HG03060 (cell line): ENCODE results near the gene DLX6.

Experiments
- ATAC-seq: cut with Tn5 transposase; IDR thresholded peaks from one replicate; pipeline ENCODE4 v1.9.1; 2021; ENCODE audit warnings: low read depth, moderate number of reproducible peaks; ENCODE audit not compliant: unreplicated experiment

Gene DLX6

DNA sequence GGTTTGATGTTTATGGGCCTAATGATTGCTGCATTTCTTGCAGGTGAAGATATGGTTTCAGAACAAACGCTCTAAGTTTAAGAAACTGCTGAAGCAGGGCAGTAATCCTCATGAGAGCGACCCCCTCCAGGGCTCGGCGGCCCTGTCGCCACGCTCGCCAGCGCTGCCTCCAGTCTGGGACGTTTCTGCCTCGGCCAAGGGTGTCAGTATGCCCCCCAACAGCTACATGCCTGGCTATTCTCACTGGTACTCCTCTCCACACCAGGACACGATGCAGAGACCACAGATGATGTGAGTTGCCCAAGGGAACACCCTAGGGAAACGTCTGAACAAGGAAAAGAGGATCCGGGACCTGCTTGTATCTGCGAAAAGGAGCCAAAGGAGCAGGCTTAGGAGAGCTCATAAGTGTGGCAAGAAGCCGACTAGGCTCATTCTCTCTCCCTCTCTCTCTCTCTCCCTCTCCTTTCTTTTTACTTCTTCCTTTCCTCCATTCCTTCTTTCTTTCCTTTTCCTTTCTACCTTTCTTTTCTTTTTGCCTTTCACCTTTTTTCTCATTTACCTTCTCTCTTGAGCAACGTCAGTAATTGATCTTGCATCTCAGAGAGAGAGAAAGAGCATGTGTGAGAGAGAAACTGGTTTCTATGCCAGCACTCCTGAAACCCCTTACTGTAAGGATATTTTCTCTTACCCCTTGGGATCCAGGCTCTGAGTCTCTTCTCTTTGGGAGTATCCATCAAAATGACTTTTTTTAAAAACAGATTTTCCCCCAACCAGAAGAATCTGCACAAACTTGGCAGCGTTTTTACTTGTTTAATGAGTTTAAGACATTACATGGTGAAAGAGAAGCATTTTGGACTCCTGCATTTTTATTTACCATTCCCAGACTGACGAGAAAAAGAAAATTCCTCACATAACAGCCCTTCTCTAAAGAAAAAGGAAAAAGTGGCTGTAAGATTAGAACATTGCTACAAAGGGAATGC, 4.7 kb downstream of the DLX6 start:
- ATAC-seq = no peak

DNA sequence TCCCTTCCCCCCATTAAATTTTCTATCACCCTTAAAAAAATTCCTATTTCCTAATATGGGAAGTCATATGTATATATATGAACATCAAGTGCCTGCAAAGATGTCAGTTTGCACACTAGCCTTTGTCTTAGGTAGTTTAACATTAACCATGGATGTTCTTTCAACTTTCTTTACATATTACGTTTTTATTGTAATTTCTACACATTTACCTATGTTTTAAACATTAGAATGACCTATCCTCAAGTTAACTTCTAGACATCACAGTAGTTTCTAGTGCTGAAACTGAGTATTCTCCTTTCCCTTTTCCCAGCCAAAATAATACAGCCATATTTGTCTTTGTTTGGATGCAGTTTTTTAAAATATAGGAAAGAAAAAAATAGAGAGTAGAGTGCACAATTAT, 5.8 kb downstream of the DLX6 start:
- no peak for ATAC-seq

DNA sequence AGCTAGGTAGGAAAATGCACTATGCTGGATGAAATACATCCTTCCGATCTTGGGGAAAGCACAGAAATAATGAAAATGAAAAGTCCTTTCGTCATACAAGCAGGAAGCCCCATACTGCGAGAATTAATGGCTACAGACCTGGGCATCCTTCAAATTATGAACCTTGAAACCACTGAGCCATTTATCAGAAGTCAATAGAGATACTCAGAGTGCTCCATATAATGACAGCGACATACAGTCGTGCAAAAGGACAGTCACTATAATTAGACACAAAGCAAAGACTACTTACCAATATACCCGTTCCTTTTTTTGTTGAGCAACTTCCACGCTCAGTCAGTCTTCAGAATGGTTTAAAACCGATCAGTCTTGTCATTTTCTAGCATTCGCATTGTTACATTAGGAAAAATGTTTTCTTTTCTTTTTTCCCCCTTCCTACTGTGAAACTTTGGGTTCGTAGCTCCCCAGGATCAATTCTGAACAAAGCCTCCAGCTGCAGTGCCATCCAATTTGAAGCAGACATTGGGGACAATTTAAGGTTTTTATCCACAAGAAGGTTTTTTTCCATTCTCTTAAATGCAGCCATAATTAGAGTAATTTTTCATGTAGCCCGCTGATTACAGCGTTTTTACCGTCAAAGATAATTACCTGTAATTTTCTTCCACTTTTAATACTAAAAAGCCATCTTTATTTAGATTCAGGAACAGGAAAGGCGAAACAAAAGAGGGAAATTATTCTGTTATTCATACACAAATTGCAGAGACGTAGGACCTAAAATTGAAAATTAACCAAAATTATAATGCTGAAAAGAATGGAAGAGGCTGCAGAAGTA, 6.4 kb downstream of the DLX6 start:
- ATAC-seq = no peak

DNA sequence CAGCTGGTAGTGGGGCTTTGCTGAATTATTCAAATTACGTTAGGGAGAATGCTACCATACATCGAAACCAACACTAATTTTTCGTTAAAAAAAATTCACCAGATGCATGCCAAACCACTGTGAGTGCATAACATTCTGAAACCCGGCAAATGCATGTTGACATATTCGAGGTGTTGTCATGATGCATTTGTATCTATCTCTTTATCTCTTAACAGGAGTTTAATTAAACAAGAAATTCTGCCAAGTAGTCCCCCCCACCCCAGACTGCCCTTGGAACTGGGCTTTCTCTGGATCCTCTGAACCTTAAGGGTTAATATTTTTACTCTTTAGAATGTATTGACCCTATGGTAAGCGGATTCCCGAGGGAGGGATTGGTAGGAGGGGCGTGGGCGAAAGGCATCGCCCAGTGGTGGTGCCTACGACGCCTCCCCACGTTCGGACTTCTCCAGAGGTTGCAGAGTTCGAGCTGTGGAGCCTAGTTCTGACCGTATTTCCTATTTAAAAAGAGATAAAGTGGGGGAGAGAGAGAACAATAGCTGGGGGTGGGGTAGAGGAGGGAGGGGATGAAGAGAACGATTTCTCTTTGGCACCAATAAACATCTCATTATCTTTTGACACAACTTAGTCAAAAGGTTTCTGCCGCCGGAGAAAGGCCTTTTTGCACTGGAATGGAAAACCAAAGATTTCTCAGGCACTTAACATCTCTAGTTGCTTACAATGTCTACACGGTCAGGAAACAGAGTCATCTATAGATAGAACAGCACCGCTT, 7.2 kb downstream of the DLX6 start:
- ATAC-seq = no peak

DNA sequence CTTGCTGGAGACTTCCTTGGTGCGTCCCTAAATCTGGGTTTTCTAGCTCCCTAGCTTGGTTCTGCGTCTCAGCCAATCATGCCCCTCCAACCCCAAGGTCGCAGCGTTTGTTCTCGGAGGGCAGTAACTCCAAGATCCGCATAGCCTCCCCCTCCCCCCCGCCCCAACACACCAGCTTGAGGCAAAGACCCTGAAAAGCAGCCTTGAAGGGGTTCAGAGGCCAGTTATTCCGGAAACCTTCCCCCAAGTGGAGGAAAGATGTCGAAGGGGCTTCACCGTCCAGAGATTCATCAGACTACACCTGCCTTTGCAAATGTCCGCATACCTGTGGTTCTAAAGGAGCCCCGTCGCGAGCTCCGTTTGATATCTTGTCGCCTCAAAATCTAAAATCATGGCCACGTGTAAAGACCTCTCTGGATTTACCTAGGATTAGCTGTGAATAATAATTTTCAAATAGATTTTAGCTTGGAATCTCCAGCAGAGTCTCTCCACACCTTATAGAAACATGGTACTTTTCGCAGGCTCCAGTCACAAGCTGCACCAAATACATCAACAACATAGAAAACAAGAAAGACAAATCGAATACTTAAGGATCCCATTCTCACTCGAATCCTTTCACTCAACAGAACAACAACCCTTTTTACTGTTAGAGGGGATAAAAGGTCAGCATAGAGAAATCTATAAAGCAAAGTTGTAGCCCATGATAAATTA, 7.9 kb downstream of the DLX6 start:
- no peak for ATAC-seq

DNA sequence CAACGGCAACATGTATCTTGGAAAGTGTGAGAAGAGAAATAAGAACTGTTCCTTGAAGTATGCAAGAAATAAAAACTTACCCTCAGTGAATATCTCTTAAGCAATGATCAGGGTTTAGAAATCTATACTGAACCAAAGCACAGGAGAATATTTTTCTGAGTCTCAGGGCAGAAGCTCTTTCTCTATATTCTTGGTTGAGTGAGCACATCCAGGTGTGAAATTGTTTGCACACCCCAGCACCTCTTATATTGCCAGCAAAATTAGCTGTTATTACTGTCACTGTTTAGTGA, 8.4 kb downstream of the DLX6 start:
- no peak for ATAC-seq

DNA sequence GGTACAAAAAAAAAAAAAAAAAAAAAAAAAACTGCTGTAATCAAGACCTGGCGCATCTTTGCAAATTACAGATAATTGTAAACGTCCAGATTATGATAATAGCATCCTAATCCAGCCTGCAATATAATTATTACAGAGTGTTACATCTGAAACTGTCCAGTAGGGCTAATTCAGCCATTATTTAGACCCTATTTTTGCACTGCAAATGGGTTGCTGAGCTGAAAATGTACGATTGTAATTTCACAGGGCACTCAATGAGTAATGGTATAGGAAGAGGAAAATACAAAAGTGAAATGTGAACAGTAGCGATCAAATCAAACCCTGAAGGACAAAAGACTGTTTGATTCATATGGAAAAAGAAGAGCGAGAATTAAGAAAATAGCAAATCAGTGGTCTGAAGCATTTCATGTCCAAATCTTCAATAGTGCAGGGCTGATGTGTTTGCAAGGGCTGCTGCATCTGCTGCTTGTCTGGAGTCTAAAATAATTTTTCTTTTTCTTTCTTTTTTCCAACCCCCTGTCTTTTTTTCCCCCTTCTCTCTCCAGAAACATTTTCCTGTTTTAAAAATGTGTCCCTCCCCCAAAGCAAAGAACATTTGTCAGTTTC, 8.9 kb downstream of the DLX6 start:
- ATAC-seq = no peak

DNA sequence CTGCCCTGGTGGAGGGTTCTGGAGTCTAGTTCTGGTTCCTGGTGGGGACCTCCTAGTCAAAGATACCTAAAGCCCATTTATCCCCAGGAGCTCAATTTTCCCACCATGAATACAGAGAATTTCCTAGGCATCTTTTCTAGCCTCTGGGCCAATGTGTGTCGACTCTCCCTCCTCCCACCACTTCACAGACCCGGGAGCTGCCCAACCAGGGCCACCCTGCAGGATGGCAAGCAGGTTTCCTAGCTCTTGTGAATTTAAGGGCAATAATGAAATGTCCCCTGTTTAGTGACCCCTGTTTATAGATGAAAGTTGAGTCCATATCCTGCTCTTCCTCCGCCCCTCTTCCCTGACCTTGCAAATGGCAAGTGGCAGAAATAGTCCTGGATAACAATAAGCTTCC, 9.9 kb downstream of the DLX6 start:
- no peak for ATAC-seq

DNA sequence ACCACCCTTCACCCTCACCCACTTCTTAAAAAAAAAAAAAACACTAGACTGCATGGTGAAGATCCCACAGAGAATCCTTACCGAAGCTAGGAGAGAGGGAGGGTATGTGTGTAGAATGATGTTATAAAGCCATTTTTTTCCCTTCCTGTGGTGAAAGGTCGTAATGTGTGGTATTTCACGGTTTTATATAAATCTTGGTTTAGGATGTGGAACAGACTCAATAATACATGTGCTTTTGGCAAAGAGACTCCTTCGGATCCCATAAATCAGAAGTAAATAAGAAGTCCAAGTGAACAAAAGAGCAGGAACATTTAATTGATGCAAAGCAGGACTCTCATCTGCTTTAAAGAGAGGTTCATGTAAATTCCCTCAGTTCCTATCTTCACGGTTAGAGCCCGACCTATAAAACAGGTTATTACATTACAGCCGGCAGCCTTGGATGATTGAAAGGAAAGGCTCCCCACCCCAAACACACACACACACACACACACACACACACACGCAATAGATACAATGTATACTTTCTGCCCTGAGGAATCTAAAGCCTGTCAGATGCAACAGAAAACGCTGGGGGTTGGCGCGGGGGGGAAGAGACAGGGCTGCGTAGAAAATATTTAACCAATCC, 10.5 kb downstream of the DLX6 start:
- ATAC-seq = no peak

DNA sequence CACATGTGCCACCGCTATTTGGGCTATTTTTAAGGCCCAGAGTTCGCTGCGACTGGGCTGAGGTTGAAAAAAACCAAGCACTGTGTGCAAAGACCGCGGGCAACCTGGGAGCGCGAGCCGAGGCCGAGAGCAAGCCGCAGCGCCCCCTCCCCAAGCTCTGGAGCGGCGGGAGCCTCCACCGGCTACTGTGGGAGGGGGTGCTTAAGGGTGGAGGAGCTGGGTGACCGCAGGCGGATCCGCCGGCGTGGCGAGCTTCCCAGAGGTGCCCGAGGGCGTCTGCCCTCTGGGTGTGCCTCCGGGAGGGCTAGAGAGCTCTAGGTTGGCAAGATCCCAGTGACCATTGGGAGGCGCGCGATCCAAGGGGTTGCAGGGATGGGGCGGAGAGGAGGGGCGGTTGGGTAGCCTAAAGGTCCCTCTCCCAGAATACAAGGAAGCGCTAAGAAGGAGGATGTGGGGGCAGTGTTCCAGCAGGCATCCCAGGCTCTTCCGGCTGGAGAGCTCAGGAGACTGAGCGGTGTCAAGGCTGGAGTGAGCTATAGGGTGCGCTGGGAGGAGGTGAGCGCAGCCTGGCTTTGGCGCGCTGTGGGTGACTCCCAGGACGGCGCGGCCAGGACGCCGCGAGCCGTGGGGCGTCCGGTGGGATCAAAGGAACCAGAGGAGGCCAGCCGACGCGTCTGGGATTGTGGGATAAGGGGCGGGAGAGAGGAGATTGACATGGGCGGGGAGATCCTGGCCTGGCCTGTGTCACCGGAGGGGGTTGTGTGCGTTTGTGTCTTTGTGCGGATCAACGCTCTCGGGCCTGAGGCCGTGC, 11.2 kb downstream of the DLX6 start:
- no peak for ATAC-seq

DNA sequence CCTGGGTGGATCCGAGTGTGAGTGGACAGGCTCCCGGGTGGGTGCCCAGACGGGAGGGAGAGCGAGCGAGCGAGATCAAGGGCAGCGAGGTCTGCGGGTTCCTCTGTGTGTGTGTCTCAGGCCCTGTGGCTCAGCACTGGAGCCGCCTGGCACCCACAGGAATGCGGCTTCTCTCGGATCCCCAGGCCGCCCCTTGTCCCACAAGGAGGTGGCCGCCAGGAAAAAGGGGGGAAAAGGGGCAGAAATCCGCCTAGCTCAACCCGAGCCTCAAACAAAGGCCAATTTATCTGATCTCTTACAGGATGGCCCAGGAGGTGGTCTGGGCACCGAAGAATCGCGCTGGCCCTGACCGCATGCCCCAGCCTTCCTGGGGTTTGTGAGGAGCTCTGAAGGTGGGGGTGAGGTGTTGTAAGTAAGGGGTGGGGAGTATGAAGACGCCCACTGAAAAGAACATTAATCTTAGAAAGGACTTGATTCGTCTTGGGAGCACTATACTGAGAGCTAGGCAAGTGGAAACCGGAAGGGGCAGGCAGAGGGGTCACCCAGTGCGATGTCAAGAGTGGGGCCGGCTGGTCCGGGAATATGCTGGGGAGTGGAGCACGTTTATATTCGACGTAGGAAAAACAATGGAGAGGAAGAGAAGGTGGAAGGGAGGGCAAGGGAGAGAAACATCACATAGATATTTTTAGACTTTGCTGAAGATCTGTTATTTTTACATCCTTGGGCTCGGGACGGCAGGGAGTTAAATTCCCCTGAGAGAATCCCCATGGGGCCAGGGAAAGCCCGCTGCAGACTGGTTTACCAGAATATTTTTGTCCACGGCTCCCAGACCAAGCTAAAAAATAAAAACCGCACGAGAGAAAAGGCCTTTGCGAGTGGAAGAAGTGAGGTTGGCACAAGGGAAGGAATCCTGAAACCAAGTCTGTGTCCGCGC, 12.1 kb downstream of the DLX6 start:
- ATAC-seq = no peak

DNA sequence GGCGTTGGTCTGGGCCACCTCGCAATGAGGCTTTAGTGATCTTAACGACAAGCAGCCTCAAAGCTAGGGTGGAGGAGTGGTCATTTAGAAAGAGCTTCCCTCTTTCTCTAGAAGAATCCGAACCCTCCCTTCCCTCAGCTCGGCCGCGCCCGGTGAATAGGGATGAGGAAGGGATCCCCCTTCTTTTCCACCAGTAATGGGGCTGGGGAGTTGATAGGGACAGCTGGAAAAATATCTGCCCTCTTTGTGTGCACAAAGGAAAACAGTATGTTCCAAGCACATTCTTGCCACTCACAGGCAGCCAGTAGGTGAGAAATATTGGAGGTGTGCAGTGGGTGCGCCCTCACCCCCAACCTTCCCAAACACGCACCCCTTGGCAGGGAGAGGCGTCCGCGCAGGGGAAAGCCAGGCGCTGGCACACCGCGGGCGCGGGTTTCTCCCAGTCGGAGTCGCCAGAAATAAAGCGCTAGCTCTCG, 12.8 kb downstream of the DLX6 start:
- no peak for ATAC-seq

DNA sequence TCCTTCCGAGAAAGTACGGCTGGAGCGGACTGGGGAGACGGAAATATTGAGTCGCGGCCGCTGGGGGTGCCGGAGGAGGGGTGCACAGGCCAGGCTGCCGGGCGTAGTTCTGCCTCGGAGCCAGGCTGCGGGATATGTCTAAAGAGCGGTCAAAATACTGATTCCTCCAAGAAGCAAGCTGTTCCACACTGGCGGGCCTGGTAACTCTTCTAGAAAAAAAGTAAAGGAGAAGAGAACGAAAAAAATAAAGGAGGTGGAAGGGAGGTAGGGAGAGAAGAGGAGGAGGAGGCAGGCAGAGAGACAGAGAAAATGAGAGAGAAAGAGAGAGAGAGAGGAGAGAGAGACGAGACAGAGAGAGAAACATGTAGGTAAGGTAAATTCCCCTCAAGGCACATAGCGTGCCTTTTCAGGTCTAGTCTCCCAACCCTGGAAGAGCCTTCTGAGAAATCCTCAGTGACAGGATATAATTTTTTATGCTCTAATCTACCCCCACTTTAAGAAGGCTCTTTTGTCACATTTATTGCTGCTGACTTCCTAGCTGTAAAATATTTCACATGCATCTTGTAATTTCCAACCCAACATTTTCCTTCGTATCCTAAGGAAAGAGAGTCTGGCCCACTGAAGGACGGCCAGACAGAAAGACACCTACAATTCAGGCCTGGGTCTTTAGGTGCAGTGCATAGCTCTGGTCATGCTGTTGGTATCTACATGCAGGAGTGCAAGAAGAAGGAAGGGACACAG, 13.6 kb downstream of the DLX6 start:
- no peak for ATAC-seq

DNA sequence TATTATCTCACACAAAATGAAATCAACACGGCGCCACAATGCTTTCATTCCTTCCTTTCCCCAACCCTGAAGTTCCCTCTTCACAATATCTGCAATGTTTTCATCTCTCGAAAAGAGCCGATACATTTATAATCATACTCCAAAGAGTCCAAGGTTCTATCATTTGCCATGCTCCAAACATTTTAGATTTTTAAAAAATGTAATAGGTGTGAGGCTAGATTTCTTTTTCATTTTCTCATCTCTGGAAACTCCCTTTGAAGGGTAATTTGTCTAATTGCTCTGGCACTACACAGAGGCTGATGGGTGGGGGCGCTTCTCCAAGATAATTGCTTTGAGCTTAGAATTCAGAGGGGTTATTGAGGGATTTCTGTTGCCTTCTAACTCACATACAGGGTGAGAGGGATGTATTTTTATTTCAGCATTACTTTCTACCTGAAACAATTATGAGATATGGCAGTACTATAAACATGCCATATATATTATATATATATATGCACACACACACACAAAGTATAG, 14.4 kb downstream of the DLX6 start:
- ATAC-seq = no peak

DNA sequence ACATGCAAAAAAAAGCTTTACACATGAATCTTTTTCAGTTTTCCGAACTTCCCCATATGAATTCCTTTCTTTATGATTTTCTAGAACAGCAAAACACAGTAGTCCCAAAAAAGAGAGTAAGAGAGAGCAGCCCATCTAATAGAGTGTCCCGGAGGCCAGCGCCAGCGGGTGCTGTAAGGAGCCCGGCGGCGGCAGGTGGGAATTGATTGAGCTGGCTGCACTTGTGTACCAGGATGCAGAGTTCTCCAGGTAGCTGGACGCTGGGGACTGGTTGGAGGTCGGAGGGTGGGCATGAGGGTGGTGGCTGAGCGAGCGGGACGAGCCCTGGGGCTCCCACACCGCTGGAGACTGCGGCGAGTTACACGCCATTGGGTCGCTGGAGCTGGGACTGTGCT, 15.2 kb downstream of the DLX6 start:
- no peak for ATAC-seq

DNA sequence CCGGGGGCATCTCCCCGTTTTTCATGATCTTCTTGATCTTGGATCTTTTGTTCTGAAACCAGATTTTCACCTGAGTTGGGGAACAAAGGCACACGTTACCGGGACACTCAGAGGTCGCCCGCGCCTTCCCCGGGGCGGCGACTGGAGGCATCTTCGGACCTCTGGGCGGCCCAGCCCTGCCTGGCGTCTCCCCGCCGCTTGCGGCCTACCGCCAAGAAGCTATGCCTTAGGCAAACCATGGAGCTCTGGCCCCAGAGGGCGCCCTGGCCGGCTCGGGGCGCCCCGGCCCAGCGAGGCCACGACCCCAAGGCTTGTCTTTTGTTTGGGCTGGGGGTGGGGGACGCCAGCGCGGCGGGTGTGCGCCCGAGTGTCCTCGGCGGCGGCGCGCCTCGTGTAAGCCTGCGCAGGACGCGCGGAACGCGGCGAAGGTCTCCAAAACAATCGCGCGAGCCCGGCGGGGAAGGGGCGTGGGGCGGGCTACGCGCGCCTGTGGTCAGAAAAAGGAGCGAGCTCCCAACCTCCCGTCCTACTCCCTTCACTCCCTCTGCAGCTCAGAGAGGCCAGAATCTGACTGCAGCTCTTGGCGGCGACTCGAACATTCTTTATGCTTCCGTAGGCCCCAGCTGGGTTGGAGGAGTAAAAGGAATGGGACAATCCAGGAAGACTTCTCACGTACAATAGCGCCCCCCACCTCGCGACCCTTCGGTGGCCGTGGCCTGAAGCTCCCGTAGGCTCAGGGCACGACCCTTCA, 15.8 kb downstream of the DLX6 start:
- ATAC-seq = no peak
